Stimulated activated naive CD8-positive, alpha-beta T cell treated with anti-CD3 and anti-CD28 coated beads, Interleukin-15, Interleukin-2, amounts not matched to agents 100 U/mL and 50 U/mL, for 24 hours (primary cell): ENCODE results near the gene ARHGDIB.

Experiments
- ATAC-seq: fragments of 150-1000 bp; cut with Tn5 transposase; one replicate; pipeline ENCODE4 v1.10.0; 2021
- DNase-seq: peaks from one replicate; pipeline ENCODE4 v3.0.0; 2021

Gene ARHGDIB

DNA sequence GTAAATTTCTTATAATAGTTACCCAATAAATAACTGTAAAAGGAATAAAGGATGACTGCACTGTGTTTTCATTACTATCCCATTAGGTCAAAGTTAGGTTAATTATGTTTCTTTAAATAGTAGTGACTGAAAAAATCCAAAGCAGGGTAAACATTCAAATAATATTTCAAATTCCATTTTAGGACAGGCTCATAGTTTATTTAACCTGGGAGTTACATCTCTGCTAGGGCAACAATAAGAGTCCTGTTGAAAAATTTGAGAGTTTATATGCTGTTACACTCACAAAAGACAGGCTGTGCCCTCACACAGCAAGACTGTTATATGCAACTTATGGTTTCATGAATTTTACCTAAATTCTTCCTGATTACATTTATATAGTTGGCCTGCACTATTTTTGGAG is 31.1 kb downstream of the ARHGDIB start:
- no peak for DNase-seq
- no peak for ATAC-seq

GRCh38 chr12:14928931-14929330 is 32.5 kb downstream of the ARHGDIB start:
- ATAC-seq (no peak), DNase-seq (no peak)

DNA sequence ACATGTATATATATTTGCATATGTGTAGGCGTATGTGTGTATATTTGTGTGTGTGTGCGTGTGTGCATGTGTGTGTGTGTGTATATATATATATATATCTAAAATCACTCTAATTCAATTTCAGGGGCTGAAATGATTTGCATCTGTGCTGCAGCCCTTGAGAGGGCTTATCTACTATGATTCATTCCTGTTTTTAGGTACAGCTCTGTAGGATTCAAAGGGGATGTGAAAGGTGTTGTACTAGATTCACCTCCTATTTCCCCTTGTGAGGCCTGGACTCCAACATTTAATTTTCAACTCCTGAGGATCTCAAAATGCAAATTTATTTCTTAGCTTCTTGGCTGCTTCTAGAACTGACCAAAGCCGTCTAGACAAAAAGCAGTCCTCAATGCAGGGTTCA is 34.1 kb downstream of the ARHGDIB start:
- no peak for ATAC-seq
- no peak for DNase-seq

GRCh38 chr12:14924541-14924940 is 36.9 kb downstream of the ARHGDIB start:
- no peak for DNase-seq
- ATAC-seq, result no peak

DNA sequence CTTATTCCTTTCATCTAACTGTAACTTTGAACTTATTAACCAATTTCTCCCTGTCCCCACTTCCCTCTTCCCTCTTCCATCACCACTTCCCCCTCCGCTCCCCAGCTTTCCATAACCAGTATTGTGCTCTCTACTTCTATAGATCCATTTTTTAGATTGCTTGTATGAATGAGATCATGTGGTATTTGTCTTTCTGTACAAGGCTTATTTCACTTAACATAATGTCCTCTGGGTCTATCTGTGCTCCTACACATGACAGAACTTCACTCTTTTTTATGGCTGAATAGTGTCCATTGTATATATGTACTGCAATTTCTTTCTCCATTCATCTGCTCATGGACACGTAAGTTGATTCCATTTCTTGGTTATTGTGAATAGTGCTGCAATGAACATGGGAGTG is 37.5 kb downstream of the ARHGDIB start:
- no peak for ATAC-seq
- DNase-seq, result no peak

DNA sequence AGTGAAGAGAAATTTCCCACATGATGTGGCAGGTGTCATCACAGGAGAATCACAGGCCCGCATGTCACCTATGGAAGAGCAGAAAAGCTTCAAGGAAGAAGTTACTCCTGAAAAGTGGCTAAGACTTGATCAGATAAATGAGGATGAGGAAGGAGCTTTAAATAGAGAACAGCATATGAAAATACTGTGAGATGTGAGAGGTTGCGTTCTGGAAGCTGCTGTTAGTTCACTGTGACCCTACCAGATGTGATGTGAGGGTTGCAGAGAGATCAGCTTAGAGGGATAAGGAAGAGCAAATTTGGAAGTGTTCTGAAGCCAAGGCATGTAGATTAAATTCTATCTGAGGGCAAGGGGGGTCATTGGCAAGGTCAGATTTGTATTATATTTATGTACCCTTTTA is 40.2 kb downstream of the ARHGDIB start:
- ATAC-seq, result no peak
- DNase-seq, result no peak

DNA sequence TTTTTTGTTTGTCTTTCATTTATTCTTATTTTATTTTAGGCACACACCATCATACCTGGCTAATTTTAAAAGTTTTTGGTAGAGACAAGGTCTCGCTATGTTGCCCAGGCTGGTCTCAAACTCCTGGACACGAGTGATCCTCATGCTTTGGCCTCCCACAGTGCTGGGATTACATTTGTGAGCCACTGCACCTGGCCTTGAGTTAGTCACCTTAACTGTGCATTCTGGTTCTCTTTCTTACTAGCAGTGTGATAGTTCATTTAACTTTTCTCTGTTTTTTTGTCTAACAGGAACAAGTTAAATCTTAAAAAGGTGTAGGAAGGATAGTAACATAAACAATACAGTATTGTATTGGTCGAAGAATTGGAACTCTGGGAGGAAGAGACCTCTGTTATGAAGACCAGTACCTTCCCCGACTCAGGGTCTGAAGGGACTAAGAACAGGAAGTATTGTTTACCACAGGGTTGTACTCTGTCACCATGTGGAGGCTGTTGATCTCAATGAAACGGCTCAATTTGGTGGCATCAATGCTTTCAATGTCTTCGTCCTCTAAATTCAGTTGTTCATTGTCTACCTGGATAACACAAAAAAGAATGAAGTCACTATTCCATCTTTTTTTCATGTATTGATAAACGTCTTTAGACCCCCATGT is 40.8 kb downstream of the ARHGDIB start:
- ATAC-seq, result peak; percentile 49
- no peak for DNase-seq

- ATAC-seq, result no peak
- DNase-seq, result no peak
Measured at GRCh38 chr12:14919455-14919854, 41.9 kb downstream of the ARHGDIB start.

DNA sequence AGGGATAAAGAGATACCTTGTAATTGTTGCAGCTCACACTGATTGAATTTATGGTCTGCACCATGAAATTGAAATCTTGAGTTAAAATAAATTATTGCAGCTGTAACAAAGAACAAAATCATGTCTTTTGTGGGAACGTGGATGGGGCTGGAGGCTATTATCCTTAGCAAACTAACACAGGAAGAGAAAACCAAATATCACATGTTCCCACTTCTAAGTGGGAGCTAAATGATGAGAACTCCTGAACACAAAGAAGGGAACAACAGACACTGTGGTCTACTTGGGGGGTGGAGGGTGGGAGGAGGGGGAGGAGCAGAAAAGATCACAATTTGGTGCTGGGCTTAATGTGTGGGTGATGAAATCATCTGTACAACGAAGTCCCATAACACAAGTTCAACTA is 45.7 kb downstream of the ARHGDIB start:
- no peak for DNase-seq
- ATAC-seq, result no peak

DNA sequence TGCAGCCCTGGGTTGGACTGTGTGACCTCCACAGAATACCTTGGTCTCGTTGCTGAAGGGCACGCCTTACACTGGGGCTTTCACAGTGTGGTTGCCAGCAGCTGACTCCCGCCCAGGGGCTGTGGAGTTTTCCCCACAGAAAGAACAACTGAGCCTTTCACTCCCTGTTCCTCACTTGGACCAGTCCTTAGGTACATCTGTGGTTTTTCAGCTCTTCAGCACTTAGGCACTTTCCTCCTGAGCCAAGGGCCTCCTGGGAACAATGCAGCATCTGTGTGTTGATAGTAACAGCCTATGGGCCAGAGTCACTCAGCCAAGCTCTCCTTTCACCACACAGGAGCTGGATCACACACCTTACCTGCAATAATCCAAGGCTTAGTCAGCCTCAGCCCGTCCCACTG is 48.0 kb downstream of the ARHGDIB start:
- ATAC-seq (no peak), DNase-seq (no peak)

GRCh38 chr12:14911131-14911530 is 50.3 kb downstream of the ARHGDIB start:
- DNase-seq (no peak), ATAC-seq (no peak)

GRCh38 chr12:14910090-14910915 is 51.1 kb downstream of the ARHGDIB start:
- ATAC-seq (peak; percentile 76), DNase-seq (peak; percentile 38)

DNA sequence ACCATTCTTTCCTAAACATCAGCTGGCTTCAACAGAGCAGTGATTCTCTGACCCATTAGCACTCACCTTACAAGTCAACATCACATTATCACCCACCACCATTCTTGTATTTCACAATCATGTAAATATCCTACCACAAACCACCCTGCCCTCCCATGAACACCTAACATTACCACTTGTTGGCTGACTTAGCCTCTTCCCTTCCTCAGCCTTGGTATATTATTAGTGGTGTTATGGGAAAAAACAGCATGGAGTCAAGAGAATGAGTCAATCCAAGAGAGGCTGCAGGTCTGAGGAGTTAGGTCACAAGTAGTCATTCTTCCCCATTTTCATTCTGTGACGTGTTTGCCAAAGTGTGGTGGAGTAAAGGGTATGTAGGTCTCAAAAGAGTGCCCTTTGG is 53.4 kb downstream of the ARHGDIB start:
- no peak for DNase-seq
- ATAC-seq, result peak; percentile 47

GRCh38 chr12:14906114-14906513 is 55.3 kb downstream of the ARHGDIB start:
- DNase-seq (no peak), ATAC-seq (no peak)

DNA sequence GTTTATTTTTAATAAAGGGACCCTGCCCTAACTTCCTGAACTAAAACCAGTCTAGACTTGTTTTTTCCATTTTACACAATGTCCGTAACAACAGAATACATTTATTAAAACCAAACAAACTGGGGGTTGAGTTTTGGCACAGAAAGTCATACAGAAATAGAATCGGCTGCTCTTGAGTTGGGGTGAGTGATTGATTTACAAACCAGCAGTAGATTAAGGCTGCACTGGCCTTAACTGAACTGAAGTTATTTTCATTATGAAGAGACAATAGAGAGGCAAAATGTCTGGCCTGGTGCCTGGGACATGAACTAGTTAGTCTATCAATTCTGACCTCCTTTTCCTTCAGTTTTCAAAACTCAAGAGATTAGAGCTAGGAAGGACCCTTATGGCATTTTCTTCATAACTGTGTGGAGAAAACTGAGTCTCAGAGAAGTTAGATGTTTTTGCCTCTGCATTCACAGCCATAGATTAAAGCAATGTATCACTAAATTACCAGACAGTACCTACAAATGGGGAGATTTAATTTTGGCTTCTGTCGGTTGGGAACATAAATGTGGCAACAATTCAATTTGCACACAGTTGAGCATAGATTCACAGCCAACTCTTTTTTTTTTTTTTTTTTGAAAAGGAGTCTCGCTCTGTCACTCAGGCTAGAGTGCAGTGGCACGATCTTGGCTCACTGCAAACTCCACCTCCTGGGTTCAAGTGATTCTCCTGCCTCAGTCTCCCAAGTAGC is 56.0 kb downstream of the ARHGDIB start:
- no peak for DNase-seq
- no peak for ATAC-seq

DNA sequence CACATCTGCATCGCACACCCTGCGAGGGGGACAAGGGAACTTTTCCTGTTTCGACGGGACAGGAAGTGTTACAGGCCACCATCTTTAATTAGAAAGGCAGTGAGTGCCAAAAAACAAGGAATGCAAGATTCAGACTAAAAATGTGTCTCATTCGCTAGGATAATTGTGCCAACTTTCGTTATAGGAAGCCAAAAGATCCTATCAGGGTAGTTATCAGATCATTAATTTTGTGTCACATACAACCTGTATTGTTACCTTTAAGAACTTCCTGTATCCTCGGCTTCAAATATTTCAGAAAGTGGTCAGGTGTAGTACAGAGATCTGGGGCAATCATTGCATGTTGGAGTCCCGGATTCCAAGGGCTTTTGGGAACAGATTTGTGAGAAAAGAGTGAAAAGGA is 56.5 kb downstream of the ARHGDIB start:
- DNase-seq (no peak), ATAC-seq (no peak)

GRCh38 chr12:14903386-14904098 is 57.9 kb downstream of the ARHGDIB start:
- DNase-seq, result no peak
- ATAC-seq, result no peak

GRCh38 chr12:14902465-14902864 is 58.9 kb downstream of the ARHGDIB start:
- no peak for ATAC-seq
- DNase-seq, result no peak

DNA sequence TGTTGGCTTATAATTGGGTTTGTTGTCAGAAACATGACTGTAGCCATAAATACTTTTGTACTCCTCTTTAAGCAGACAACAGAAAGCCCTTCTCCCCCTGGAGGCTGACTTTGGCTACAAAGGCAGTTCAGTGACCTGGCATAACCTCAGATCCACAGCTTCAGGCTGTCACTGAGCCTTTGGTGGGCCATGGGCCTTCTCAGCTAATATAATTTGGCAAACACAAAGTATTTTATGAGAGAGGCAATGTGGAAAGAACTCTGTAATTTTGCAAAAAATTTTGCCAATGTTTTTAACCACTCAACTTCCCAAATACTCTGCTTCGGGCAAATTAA is 60.2 kb downstream of the ARHGDIB start:
- DNase-seq (no peak), ATAC-seq (no peak)

GRCh38 chr12:14900521-14901227 is 60.7 kb downstream of the ARHGDIB start:
- ATAC-seq (no peak), DNase-seq (no peak)

DNA sequence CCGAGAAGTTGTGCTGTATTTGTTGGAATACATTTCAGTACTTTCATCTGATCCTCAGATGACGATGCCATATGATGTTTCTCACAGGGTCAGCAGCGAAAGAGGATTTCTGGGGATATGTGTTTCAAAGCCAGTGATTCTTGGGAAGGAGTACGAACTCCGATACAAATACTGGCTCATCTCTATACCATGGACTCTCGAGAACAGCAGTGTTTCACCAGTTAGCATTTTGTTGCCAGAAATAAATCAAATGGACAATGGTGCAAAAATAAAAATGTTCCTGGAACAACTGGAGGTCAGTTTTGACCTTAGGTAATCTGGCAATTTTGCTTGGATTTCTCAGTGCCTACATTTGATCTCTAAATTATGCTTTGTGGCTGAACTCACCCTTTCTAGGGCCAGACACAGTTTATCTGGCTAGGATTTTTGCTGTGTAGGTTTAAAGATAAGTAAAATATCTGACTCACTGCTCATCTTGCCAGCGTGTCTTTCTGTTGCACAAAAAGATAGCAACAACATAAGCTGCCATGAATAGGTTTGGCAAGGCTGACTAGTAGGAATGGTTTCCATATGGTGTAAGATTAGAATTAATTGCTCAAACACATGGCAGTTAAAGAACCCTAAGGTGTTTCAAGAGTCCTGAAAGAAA is 64.8 kb downstream of the ARHGDIB start:
- ATAC-seq (no peak), DNase-seq (no peak)
